GM19397 (cell line): ENCODE measurements around the gene DCC.

ENCODE experiments used
- ATAC-seq: cut with Tn5 transposase; IDR thresholded peaks from one replicate; pipeline ENCODE4 v1.9.1; 2021; ENCODE audit warnings: mild to moderate bottlenecking, moderate library complexity; ENCODE audit not compliant: unreplicated experiment

DCC gene

GRCh38 chr18:52415131-52415530 lies 75.1 kb downstream of the DCC start:
- ATAC-seq, result no peak

- ATAC-seq, result no peak
These were observed 83.1 kb downstream of the DCC start for GRCh38 chr18:52422985-52423601.

- no peak for ATAC-seq
These were observed 86.0 kb downstream of the DCC start for GRCh38 chr18:52426041-52426440.

- ATAC-seq, result no peak
These were observed 86.5 kb downstream of the DCC start for GRCh38 chr18:52426462-52426861.

GRCh38 chr18:52427521-52428175 lies 87.7 kb downstream of the DCC start:
- ATAC-seq, result no peak

GRCh38 chr18:52431683-52432082 lies 91.7 kb downstream of the DCC start:
- no peak for ATAC-seq

- no peak for ATAC-seq
These were observed 93.8 kb downstream of the DCC start for GRCh38 chr18:52433797-52434196.

GRCh38 chr18:52435301-52435700 lies 95.3 kb downstream of the DCC start:
- ATAC-seq, result no peak

- no peak for ATAC-seq
These were observed 97.2 kb downstream of the DCC start for GRCh38 chr18:52437161-52437560.

GRCh38 chr18:52439457-52439856 lies 99.5 kb downstream of the DCC start:
- ATAC-seq, result no peak

GRCh38 chr18:52441794-52442193 lies 101.8 kb downstream of the DCC start:
- no peak for ATAC-seq

GRCh38 chr18:52442686-52443085 lies 102.7 kb downstream of the DCC start:
- no peak for ATAC-seq

- no peak for ATAC-seq
These were observed 111.3 kb downstream of the DCC start for GRCh38 chr18:52451256-52451655.

GRCh38 chr18:52451851-52452250 lies 111.9 kb downstream of the DCC start:
- ATAC-seq, result no peak

GRCh38 chr18:52452427-52452826 lies 112.4 kb downstream of the DCC start:
- no peak for ATAC-seq

- ATAC-seq, result no peak
These were observed 119.9 kb downstream of the DCC start for GRCh38 chr18:52459890-52460289.

- no peak for ATAC-seq
These were observed 122.9 kb downstream of the DCC start for GRCh38 chr18:52462853-52463252.

GRCh38 chr18:52465391-52465790 lies 125.4 kb downstream of the DCC start:
- no peak for ATAC-seq

GRCh38 chr18:52468496-52468895 lies 128.5 kb downstream of the DCC start:
- no peak for ATAC-seq

GRCh38 chr18:52475325-52475724 lies 135.3 kb downstream of the DCC start:
- ATAC-seq, result no peak

GRCh38 chr18:52481116-52481515 lies 141.1 kb downstream of the DCC start:
- no peak for ATAC-seq

- ATAC-seq, result no peak
These were observed 145.0 kb downstream of the DCC start for GRCh38 chr18:52484977-52485376.

- ATAC-seq, result no peak
These were observed 146.1 kb downstream of the DCC start for GRCh38 chr18:52486052-52486451.
